Measurements from ENCODE around the gene GALNT17.
"Not testable (repeated sequence)": the region's sequence is repeated elsewhere in the genome, so short reads cannot be mapped to it uniquely, and the experiment has no call there.

The GALNT17 gene

GRCh38 chr7:71584256-71584655, 452.3 kb downstream of the GALNT17 start:
- DNase-seq, result no peak

GRCh38 chr7:71591876-71592275, 459.9 kb downstream of the GALNT17 start:
- no peak for DNase-seq

DNA sequence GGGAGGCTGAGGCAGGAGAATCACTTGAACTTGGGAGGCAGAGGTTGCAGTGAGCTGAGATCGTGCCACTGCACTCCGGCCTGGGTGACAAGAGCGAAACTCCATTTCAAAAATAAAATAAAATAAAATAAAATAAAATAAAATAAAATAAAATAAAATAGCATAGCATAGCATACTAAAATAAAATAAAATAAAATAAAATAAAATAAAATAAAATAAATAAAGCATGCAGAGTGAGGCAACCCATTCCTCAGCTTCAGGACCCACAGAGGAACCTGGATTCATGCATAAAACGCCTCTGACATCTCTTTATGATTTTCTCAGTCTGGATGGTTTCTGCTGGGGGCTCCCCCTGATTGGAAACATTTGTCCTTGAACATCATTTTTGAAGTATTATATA, 460.4 kb downstream of the GALNT17 start:
- not testable (repeated sequence) for DNase-seq

DNA sequence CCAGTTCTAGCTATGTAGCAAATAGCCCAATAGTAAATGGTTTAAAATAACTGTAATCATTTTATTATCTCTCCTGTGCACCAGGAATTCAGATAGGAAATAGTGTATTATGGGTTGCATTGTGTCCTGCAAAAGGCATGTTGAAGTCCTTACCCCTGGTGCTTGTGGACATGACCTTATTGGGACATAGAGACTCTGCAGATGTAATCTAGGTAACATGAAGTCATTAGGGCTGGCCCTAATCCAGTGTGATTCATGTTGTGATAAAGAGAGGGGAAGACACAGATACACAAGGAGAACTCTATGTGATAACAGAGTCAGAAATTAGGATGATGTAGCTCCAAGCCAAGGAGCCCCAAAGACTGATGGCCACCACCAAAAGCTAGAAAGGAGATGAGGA, 462.8 kb downstream of the GALNT17 start:
- DNase-seq, result no peak

- DNase-seq, result no peak
These were observed 463.2 kb downstream of the GALNT17 start for GRCh38 chr7:71595176-71595575.

- DNase-seq, result no peak
These were observed 466.6 kb downstream of the GALNT17 start for GRCh38 chr7:71598553-71598952.

GRCh38 chr7:71601851-71602250, 469.9 kb downstream of the GALNT17 start:
- DNase-seq, result no peak

- DNase-seq, result no peak
These were observed 473.0 kb downstream of the GALNT17 start for GRCh38 chr7:71604818-71605414.

DNA sequence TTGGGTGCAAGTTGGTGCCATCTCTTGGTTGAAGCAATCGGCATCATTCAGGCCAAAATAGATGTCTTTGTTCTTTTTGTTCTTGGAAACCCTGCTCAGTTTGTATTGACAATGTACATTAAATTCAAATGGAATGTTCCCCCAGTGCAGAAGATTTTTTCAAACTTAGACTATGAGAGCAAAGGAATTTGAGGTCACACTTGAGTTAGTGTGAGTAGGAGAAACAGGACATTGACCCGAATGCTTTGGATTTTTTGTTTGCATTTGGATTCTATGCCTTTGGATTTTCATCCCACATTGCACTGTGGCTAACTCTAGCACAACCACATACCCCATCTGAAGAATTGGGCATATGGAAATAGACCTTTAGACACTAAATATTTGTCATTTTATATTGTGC, 480.0 kb downstream of the GALNT17 start:
- no peak for DNase-seq

GRCh38 chr7:71612911-71613310, 481.0 kb downstream of the GALNT17 start:
- DNase-seq, result no peak

- no peak for DNase-seq
These were observed 481.4 kb downstream of the GALNT17 start for GRCh38 chr7:71613313-71613712.

- DNase-seq, result no peak
These were observed 483.1 kb downstream of the GALNT17 start for GRCh38 chr7:71615017-71615416.

GRCh38 chr7:71616217-71616616, 484.3 kb downstream of the GALNT17 start:
- DNase-seq, result no peak

- DNase-seq, result no peak
These were observed 486.3 kb downstream of the GALNT17 start for GRCh38 chr7:71618278-71618677.

DNA sequence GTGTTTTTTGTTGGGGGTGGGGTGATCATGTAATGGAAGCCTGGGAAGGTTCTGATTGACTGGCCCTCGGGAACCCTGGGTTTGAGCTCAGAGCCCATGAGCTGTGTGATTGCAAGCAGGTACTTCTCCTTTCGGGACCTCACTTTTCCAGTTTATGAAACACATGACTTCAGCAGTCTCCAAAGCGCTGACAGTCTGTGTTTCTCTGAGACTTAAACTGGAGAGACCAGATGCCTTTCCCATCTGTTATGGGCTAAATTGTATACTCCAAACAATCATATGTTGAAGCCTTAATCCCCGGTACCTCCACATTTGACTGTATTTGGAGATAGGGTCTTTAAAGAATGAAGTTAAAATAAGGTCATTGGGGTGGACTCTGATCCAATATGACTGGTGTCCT, 493.6 kb downstream of the GALNT17 start:
- no peak for DNase-seq

- DNase-seq, result no peak
These were observed 494.3 kb downstream of the GALNT17 start for GRCh38 chr7:71626206-71626605.

- DNase-seq, result no peak
These were observed 495.7 kb downstream of the GALNT17 start for GRCh38 chr7:71627651-71628050.

GRCh38 chr7:71630516-71630915, 498.6 kb downstream of the GALNT17 start:
- no peak for DNase-seq

DNA sequence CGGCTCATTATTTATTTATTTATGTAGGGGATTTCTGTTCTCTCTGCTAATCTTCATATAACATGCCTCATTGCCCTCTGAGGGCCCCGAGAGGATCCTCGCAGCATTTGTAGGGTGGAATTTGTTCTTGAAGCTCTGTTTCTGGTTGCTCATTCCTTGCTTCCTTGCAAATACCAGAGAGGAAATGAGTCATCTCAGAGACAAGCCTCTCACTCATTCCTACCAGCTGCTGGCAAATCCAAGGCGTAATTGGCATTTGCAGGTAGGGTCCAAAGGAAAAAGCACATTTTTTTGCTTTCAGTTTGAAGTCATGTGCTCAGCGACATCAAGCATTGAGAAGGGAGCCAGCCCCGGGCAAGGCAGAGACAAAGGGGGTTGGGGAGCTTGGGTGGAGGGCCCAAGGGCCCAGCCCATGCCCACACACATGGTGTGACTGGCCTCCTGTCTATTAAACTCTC, 501.6 kb downstream of the GALNT17 start:
- no peak for DNase-seq

GRCh38 chr7:71635849-71636248, 503.9 kb downstream of the GALNT17 start:
- DNase-seq, result not testable (repeated sequence)

- no peak for DNase-seq
These were observed 504.4 kb downstream of the GALNT17 start for GRCh38 chr7:71636329-71636728.

GRCh38 chr7:71637578-71637977, 505.6 kb downstream of the GALNT17 start:
- no peak for DNase-seq

DNA sequence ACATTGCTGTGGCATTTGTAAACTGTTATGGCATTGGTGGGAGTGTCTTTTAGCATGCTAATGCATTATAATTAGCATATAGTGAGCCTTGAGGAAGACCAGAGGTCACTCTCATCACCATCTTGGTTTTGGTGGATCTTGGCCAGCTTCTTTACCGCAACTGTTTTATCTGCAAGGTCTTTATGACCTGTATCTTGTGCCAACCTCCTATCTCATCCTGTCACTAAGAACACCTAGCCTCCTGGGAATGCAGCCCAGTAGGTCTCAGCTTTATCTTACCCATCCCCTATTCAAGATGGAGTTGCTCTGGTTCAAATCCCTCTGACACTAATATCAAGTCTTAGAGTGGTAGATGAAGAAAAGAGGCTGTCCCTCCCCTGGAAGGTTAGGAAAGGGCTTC, 506.2 kb downstream of the GALNT17 start:
- no peak for DNase-seq

GRCh38 chr7:71639382-71640085, 507.6 kb downstream of the GALNT17 start:
- DNase-seq, result no peak

DNA sequence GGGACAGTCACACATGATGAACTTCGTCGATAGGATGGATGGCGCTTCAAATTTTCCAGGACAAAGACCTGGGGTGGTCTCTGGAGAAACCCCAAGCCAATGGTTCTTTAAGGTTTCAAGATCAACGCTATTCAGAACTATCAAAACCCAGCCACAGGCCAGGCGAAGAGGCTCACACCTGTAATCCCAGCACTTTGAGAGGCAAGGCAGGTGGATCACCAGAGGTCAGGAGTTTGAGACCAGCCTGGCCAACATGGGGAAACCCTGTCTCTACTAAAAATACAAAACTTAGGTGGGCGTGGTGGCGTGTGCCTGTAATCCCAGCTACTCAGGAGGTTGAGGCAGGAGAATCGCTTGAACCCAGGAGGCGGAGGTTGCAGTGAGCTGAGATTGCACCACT, 511.1 kb downstream of the GALNT17 start:
- DNase-seq, result not testable (repeated sequence)

All from stimulated activated CD8-positive, alpha-beta memory T cell treated with anti-CD3 and anti-CD28 coated beads, Interleukin-4, amount 100 ng/mL, for 48 hours (primary cell).